B cell (primary cell): Measurements from ENCODE around the gene ASIC4. TPM values are rescaled to one million over a fixed set of nuclear protein-coding genes. Genes with fewer than 3 reads are reported as not detected.

Experiments
- ATAC-seq: fragments of 200-7000 bp; cut with Tn5 transposase; one replicate; pipeline ENCODE4 v1.10.0; 2021; ENCODE audit warnings: low read depth, mild to moderate bottlenecking, moderate number of reproducible peaks, moderate library complexity
- CTCF ChIA-PET: fragments of 350-600 bp; sonication (Branson Sonifier 250); formaldehyde crosslinking; loops from one replicate; lab custom pipeline; 2021; ENCODE audit warnings: antibody characterized with exemption, inconsistent platforms; lab: Charles Lee
- POLR2A ChIA-PET: fragments of 350-600 bp; sonication (Branson Sonifier 250); formaldehyde crosslinking; loops from one replicate; lab custom pipeline; 2021; ENCODE audit warnings: antibody characterized with exemption; lab: Charles Lee
- DNase-seq: peaks from one replicate; pipeline ENCODE4 v3.0.0; 2013
- H2AFZ ChIP-seq: 2 replicates; pipeline ENCODE4 v1.6.1; 2012; ENCODE audit warnings: mild to moderate bottlenecking, low read depth, low read length; ENCODE audit not compliant: insufficient read depth, poor library complexity, severe bottlenecking
- H3K27ac ChIP-seq, 2 donors: 1 replicate in 1 of 2; 2 replicates in 1 of 2; pipeline ENCODE4 v1.5.1; 2012 to 2013; ENCODE audit warnings: low read length in 2 of 2, mild to moderate bottlenecking in 2 of 2, moderate library complexity in 1 of 2
- H3K27me3 ChIP-seq, 4 experiments: fragments of 200-600 bp in 1 of 4; sonication (generic) in 1 of 4; replicated peaks in 1 of 4; 1 replicate in 2 of 4; 2 replicates in 2 of 4; pipeline versions ENCODE4 v1.6.1 to v1.7.0; 2013 to 2016; ENCODE audit warnings: low read length in 3 of 4, mild to moderate bottlenecking in 2 of 4, mixed read lengths in 1 of 4, moderate library complexity in 1 of 4; ENCODE audit not compliant: insufficient read depth in 4 of 4, control insufficient read depth in 3 of 4; ENCODE audit errors: control extremely low read depth in 1 of 4
- H3K36me3 ChIP-seq, 2 experiments: replicated peaks in 1 of 2; 1 replicate in 1 of 2; 2 replicates in 1 of 2; pipeline versions ENCODE4 v1.6.1 to v1.7.1; 2013; ENCODE audit warnings: low read length in 1 of 2; ENCODE audit not compliant: insufficient read depth in 2 of 2, control insufficient read depth in 1 of 2; ENCODE audit errors: control extremely low read depth in 1 of 2, extremely low read depth in 1 of 2
- H3K4me1 ChIP-seq, 2 donors: fragments of 200-600 bp in 1 of 2; sonication (generic) in 1 of 2; 1 replicate in 1 of 2; 2 replicates in 1 of 2; pipeline versions ENCODE4 v1.5.1 to v1.6.1; 2013 to 2017; ENCODE audit warnings: low read length in 2 of 2; ENCODE audit not compliant: control insufficient read depth in 2 of 2, insufficient read depth in 2 of 2
- H3K4me2 ChIP-seq: replicated peaks from 2 replicates; pipeline ENCODE3; 2012; ENCODE audit warnings: mild to moderate bottlenecking, low read depth, low read length; ENCODE audit not compliant: poor library complexity, severe bottlenecking
- H3K4me3 ChIP-seq, 5 experiments: fragments of 200-600 bp in 1 of 5; sonication (generic) in 1 of 5; 1 replicate in 3 of 5; 2 replicates in 2 of 5; pipeline versions ENCODE4 v1.5.1 to v1.7.0; 2011 to 2016; ENCODE audit warnings: low read length in 4 of 5, mild to moderate bottlenecking in 4 of 5, low read depth in 2 of 5, control low read depth in 1 of 5, moderate library complexity in 1 of 5; ENCODE audit not compliant: insufficient read depth in 1 of 5; ENCODE audit errors: control extremely low read depth in 1 of 5, extremely low read depth in 1 of 5
- H3K79me2 ChIP-seq: fragments of 200-600 bp; sonication (generic); one replicate; pipeline ENCODE4 v1.6.0; 2016; ENCODE audit warnings: low read length; ENCODE audit not compliant: control insufficient read depth, insufficient read depth
- H3K9ac ChIP-seq: fragments of 200-600 bp; sonication (generic); 2 replicates; pipeline ENCODE4 v1.6.1; 2017; ENCODE audit warnings: mild to moderate bottlenecking, low read length, moderate library complexity
- H3K9me3 ChIP-seq, 3 donors: one replicate each; pipeline versions ENCODE4 v1.6.1 to v1.7.1; 2013; ENCODE audit warnings: low read length in 2 of 3; ENCODE audit not compliant: control insufficient read depth in 2 of 3, insufficient read depth in 1 of 3; ENCODE audit errors: control extremely low read depth in 1 of 3
- H4K20me1 ChIP-seq: 2 replicates; pipeline ENCODE4 v1.6.0; 2012; ENCODE audit warnings: mild to moderate bottlenecking, low read length; ENCODE audit not compliant: insufficient read depth, control insufficient read depth, poor library complexity, severe bottlenecking
- H3K27ac Mint-ChIP-seq: one replicate; pipeline ENCODE4 v1.8.0; 2021; ENCODE audit warnings: mixed read lengths
- H3K27me3 Mint-ChIP-seq: one replicate; pipeline ENCODE4 v1.8.0; 2021; ENCODE audit warnings: mixed read lengths
- H3K4me1 Mint-ChIP-seq: one replicate; pipeline ENCODE4 v1.8.0; 2021; ENCODE audit warnings: mixed read lengths
- H3K4me3 Mint-ChIP-seq: one replicate; pipeline ENCODE4 v1.8.0; 2021; ENCODE audit warnings: mixed read lengths
- H3K9me3 Mint-ChIP-seq: one replicate; pipeline ENCODE4 v1.8.0; 2022; ENCODE audit warnings: mixed read lengths; ENCODE audit not compliant: insufficient read depth
- CTCF ChIP-seq: fragments of 200-600 bp; IDR thresholded peaks from one replicate; pipeline ENCODE4 v1.8.0; 2022; ENCODE audit warnings: antibody characterized with exemption, mild to moderate bottlenecking
- EZH2 ChIP-seq: IDR thresholded peaks from 2 replicates; pipeline ENCODE4 v1.6.1; 2012; ENCODE audit warnings: borderline replicate concordance, low read depth, mild to moderate bottlenecking, moderate library complexity, low read length; ENCODE audit not compliant: insufficient read depth, poor library complexity, severe bottlenecking
- WGBS: methylation state at CpG from one replicate; pipeline ENCODE4 v1.1.5; 2013; ENCODE audit warnings: missing lambda C conversion rate; ENCODE audit not compliant: insufficient coverage; 5-methylcytosine and 5-hydroxymethylcytosine counted together
- intact Hi-C: fragments of 100-400 bp; cut with micrococcal nuclease; formaldehyde crosslinking; loops from one replicate; pipeline ENCODE4 v1.10.0; 2022
- polyA plus RNA-seq: library from polyadenylated mRNA; depleted of rRNA; stranded (reverse); fragments of >200 nt; gene quantifications from 2 replicates; pipeline ENCODE4 v1.2.3, GENCODE V29; 2012
- total RNA-seq, 2 donors: library from RNA; stranded (reverse); fragments of 120-200 nt in 1 of 2; gene quantifications; 1 replicate in 1 of 2; 2 replicates in 1 of 2; pipeline versions ENCODE4 v1.2.3 to v1.2.4, GENCODE V29; 2013 to 2022

ASIC4 gene
- total and polyA plus RNA-seq, 2 donors (not counting 1 experiment from before 2014, with no cell fraction given): not detected

DNA sequence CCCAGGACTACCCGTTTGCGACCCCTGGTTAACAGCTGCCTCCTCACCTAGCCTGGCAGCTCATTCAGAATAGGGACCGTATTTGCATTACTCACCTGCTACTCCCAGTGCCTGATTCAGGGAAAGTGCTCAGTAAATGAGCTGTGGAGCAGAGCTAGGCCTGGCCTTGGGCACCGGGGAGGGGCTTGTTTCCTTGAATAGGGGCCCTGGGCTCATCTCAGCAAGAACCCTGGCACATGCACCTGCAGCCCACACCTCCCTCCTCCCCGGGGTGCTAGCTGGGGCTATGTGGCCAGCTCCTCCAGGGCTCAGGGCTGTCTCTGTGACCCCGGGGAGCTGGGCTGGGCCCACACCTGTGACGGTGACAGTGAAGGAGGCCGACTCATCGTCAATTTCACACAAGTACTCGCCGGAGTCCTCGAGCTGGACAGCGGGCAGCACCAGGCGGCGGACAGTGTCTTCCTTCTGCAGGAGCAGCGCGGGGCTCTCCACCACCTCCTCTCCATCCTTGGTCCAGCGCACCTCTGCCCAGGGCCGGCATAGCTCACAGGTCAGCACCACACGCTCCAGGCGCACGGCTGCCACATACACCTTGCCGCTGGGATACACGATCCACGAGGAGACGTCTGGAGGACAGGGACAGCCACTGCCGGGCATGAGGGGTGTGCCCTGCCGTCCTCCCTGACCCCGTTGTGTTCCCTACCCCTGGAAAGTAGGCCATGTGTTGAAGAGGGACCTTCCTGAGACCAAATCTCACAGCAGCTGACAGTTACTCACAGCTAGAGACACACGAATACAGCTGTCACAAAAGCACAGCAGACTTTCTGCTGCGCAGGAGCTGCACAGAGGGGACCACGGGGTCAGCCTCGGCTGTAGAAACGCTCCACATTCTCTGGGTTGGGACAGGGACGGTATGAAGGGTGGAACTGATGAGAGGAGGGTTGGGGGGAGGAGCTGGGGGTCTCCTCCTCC is 48.1 kb downstream of the ASIC4 start:
- no peaks in the 10 kb centered on the region for H3K36me3 ChIP-seq
- no peaks in the 10 kb centered on the region for H4K20me1 ChIP-seq
- no peak overlapping the region for H3K4me2 ChIP-seq
- 91% methylated on average over 30 of the region's 35 CpGs for WGBS
- no peaks in the 10 kb centered on the region for H3K79me2 ChIP-seq
- intact Hi-C loops: no loop called here
- Mint-ChIP-seq H3K27ac (no peak overlapping the region), H3K4me1 (no peaks in the 10 kb centered on the region), H3K4me3 (no peak overlapping the region), H3K9me3 (no peaks in the 10 kb centered on the region), H3K27me3 (peaks cover 37% of the 10 kb centered on the region)
- H3K9ac ChIP-seq: no peak overlapping the region
- H3K4me1 ChIP-seq: no peaks in the 10 kb centered on the region
- H3K9me3 ChIP-seq: peaks cover 0 to 5% (median 0%) of the 10 kb centered on the region in 3 donors
- DNase-seq: no peak
- POLR2A ChIA-PET: no interaction called here
- TF ChIP-seq EZH2: no peak
- H3K27ac ChIP-seq: no peak overlapping the region
- no peak for ATAC-seq
- CTCF ChIA-PET: interaction anchor here (1.4 to 2.5 kb wide), 3 partner anchors 10 to 127 kb away, joined by 3 to 6 read pairs (median 5); no protein-coding TSS in a partner anchor
- peaks cover 0 to 9% (median 0%) of the 10 kb centered on the region in 4 experiments for H3K27me3 ChIP-seq
- no peak overlapping the region for H2AFZ ChIP-seq
- no peak overlapping the region for H3K4me3 ChIP-seq

DNA sequence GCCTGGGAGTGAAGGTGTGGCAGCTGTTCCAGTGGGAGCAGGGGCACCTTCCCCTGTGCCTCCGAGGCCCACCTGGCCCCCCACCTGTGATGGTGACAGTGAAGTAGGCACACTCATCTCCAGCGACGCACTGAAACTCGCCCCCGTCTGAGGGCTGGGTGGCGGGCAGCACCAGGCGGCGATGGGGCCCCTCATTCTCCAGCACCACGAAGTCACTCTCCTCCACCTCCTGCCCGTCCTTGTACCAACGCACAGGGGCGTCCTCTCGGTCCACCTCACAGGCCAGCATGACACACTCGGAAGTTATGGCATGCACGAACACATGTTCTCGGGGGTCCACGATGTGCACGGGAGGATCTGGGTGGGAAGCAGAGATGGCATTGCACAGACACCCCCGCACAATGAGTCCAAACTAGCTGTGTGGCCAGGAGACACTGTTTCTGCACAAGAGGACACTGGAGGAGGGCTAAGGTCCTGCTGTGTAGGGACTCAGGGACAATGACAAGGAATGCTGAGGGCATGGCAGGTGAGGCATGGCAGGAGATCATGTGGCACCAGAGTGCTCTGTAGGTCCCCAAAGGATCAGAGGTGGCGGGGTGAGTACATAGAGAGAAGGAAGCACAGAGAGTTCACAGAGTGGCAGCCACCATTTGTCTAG is 49.1 kb downstream of the ASIC4 start:
- intact Hi-C loops: no loop called here

More for the DNA sequence above, 49.1 kb downstream of the ASIC4 start:
- no peak overlapping the region for H3K27ac Mint-ChIP-seq
- Histone ChIP-seq H3K9me3 (peaks cover 0 to 3% (median 0%) of the 10 kb centered on the region in 3 donors), H3K4me1 (no peaks in the 10 kb centered on the region), H3K4me3 (no peak overlapping the region), H3K27me3 (peaks cover 0 to 8% (median 0%) of the 10 kb centered on the region in 4 experiments), H3K4me2 (no peak overlapping the region), H3K79me2 (no peaks in the 10 kb centered on the region), H3K36me3 (no peaks in the 10 kb centered on the region), H3K9ac (no peak overlapping the region), H3K27ac (no peak overlapping the region), H2AFZ (no peak overlapping the region), H4K20me1 (no peaks in the 10 kb centered on the region)
- ChIA-PET CTCF (interaction anchor here (1.3 kb wide), 1 partner anchor 20 kb away, joined by 3 read pairs; the partner anchor contains the start of gene CHPF), POLR2A (no interaction called here)
- DNase-seq (no peak), ATAC-seq (no peak)
- WGBS: 93% methylated on average over 18 of the region's 20 CpGs
- no peaks in the 10 kb centered on the region for H3K9me3 Mint-ChIP-seq
- TF ChIP-seq EZH2 (no peak), CTCF (no peak)
- H3K4me1 Mint-ChIP-seq: no peaks in the 10 kb centered on the region
- H3K27me3 Mint-ChIP-seq: peaks cover 42% of the 10 kb centered on the region
- H3K4me3 Mint-ChIP-seq: no peak overlapping the region
